ENCODE data around the gene GALNT5. TPM values are rescaled to one million over a fixed set of nuclear protein-coding genes. Genes with fewer than 3 reads are reported as not detected.
"Not testable (repeated sequence)": the region's sequence is repeated elsewhere in the genome, so short reads cannot be mapped to it uniquely, and the experiment has no call there.

GALNT5 gene
- total RNA-seq, 1 donor from 2014 or later, result not detected

DNA sequence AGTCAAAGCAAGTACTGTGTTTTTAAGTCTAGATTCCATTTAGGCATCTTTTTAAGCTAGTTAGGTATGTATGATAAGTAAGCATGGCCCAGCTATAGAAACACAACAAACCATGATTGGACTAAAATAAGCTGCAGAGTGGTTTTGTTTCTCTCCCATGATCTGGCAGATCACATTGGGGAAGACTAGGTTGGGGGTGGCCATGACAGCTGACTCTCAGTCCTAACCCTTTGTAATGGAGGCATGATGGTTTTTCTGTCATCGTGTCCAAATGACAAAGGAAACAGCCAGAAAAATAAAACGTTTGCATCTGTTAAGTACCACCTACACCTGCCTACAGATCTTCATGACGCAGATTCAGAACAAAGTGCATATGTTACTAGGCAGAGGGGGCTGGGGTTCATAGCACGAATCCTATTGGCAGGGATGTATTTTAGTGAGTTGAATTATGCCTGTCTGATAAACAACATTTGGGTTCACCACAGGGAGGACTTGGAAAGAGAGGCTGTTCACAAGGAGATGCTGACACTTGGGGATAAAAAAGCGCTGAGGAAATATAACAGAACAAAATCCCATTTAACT, 33.8 kb upstream of the GALNT5 start:
- Histone ChIP-seq H3K4me3 (no peak overlapping the region), H3K9me3 (ENCODE audit: low read depth) (no peaks in the 10 kb centered on the region), H3K4me2 (no peak overlapping the region), H2AFZ (replicated peaks) (no peak overlapping the region), H3F3A (ENCODE audit: low read depth) (no peaks in the 10 kb centered on the region), H3K79me2 (ENCODE audit: low read depth) (no peaks in the 10 kb centered on the region), H3K27me3 (no peaks in the 10 kb centered on the region), H3K36me3 (no peaks in the 10 kb centered on the region), H4K20me1 (ENCODE audit: low read depth) (no peaks in the 10 kb centered on the region), H3K27ac (no peak overlapping the region), H3K4me1 (no peaks in the 10 kb centered on the region), H3K9ac (no peak overlapping the region)
- no peaks in the 10 kb centered on the region for H3K27me3 Mint-ChIP-seq (ENCODE audit: insufficient read depth, low read depth)
- no peak overlapping the region for H3K4me3 Mint-ChIP-seq
- TF ChIP-seq EZH2 (IDR thresholded peaks at IDR 0.05) (no peak), EZH2phosphoT487 (IDR thresholded peaks at IDR 0.05) (no peak)
- TF ChIP-seq, protein P1, sequence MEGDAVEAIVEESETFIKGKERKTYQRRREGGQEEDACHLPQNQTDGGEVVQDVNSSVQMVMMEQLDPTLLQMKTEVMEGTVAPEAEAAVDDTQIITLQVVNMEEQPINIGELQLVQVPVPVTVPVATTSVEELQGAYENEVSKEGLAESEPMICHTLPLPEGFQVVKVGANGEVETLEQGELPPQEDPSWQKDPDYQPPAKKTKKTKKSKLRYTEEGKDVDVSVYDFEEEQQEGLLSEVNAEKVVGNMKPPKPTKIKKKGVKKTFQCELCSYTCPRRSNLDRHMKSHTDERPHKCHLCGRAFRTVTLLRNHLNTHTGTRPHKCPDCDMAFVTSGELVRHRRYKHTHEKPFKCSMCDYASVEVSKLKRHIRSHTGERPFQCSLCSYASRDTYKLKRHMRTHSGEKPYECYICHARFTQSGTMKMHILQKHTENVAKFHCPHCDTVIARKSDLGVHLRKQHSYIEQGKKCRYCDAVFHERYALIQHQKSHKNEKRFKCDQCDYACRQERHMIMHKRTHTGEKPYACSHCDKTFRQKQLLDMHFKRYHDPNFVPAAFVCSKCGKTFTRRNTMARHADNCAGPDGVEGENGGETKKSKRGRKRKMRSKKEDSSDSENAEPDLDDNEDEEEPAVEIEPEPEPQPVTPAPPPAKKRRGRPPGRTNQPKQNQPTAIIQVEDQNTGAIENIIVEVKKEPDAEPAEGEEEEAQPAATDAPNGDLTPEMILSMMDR (IDR thresholded peaks at IDR 0.05), result no peak
- DNase-seq (ENCODE audit: low spot score), result no peak
- peaks cover 2% of the 10 kb centered on the region for H3K9me3 Mint-ChIP-seq
- no peak overlapping the region for H3K27ac Mint-ChIP-seq
- H3K36me3 Mint-ChIP-seq, result no peaks in the 10 kb centered on the region
- no peaks in the 10 kb centered on the region for H3K4me1 Mint-ChIP-seq

DNA sequence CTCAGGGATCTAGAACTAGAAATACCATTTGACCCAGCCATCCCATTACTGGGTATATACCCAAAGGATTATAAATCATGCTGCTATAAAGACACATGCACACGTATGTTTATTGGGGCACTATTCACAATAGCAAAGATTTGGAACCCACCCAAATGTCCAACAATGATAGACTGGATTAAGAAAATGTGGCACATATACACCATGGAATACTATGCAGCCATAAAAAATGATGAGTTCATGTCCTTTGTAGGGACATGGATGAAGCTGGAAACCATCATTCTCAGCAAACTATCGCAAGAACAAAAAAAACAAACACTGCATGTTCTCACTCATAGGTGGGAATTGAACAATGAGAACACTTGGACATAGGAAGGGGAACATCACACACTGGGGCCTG, 33.1 kb upstream of the GALNT5 start:
- not testable (repeated sequence) for H3K27me3 Mint-ChIP-seq (ENCODE audit: insufficient read depth, low read depth); H4K20me1 ChIP-seq (ENCODE audit: low read depth); H3K36me3 ChIP-seq; H3K4me1 Mint-ChIP-seq; H3K9ac ChIP-seq; H3K4me3 Mint-ChIP-seq; H3K4me1 ChIP-seq; H2AFZ ChIP-seq (replicated peaks); H3K27ac Mint-ChIP-seq; H3K36me3 Mint-ChIP-seq; H3K9me3 ChIP-seq (ENCODE audit: low read depth); H3K4me3 ChIP-seq; DNase-seq (ENCODE audit: low spot score); H3K27me3 ChIP-seq; H3K4me2 ChIP-seq; H3K27ac ChIP-seq; H3F3A ChIP-seq (ENCODE audit: low read depth); H3K79me2 ChIP-seq (ENCODE audit: low read depth); H3K9me3 Mint-ChIP-seq

DNA sequence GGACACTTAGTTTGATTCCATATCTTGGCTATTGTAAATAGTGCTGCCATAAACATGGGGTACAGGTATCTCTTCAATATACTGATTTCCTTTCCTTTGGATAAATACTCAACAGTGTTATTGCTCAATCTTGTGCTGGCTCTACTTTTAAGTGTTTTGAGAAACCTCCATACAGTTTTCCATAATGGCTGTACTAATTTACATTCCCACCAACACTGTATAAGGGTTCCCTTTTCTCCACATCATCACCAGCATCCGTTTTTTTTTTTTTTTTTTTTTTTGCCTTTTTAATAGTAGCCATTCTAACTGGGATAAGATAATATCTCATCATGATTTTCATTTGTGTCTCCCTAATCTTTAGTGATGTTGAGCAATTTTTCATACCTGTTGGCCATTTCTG, 29.9 kb upstream of the GALNT5 start:
- Mint-ChIP-seq H3K9me3 (no peaks in the 10 kb centered on the region), H3K4me3 (no peak overlapping the region), H3K4me1 (no peaks in the 10 kb centered on the region), H3K27me3 (ENCODE audit: insufficient read depth, low read depth) (peaks cover 2% of the 10 kb centered on the region), H3K27ac (no peak overlapping the region), H3K36me3 (no peaks in the 10 kb centered on the region)
- Histone ChIP-seq H2AFZ (replicated peaks) (no peak overlapping the region), H3K9ac (no peak overlapping the region), H3K27me3 (no peaks in the 10 kb centered on the region), H3K4me3 (no peak overlapping the region), H3K9me3 (ENCODE audit: low read depth) (no peaks in the 10 kb centered on the region), H3K79me2 (ENCODE audit: low read depth) (no peaks in the 10 kb centered on the region), H3K4me2 (no peak overlapping the region), H3F3A (ENCODE audit: low read depth) (no peaks in the 10 kb centered on the region), H3K4me1 (no peaks in the 10 kb centered on the region), H4K20me1 (ENCODE audit: low read depth) (no peaks in the 10 kb centered on the region), H3K27ac (no peak overlapping the region), H3K36me3 (no peaks in the 10 kb centered on the region)
- TF ChIP-seq, protein P1 (IDR thresholded peaks at IDR 0.05), result no peak
- TF ChIP-seq EZH2 (IDR thresholded peaks at IDR 0.05), result no peak
- no peak for TF ChIP-seq EZH2phosphoT487 (IDR thresholded peaks at IDR 0.05)
- DNase-seq (ENCODE audit: low spot score), result no peak

DNA sequence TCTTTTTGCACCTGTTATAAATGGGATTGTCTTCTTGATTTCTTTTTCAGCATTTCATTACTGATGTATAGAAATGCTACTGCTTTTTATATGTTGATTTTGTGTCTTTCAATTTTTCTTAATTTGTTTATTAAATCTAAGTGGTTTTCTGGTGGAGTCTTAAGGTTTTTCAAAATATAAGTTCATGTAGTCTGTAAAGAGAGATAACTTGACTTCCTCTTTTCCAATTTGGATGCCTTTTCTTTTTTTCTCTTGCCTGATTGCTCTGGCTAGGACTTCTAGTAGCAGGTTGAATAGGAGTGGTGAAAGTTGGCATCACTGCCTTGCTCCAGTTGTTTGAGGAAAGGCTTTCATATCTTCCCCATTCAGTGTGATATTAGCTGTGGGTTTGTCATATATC, 28.6 kb upstream of the GALNT5 start:
- Mint-ChIP-seq H3K27ac (no peak overlapping the region), H3K9me3 (no peaks in the 10 kb centered on the region), H3K27me3 (ENCODE audit: insufficient read depth, low read depth) (peaks cover 2% of the 10 kb centered on the region), H3K4me1 (no peaks in the 10 kb centered on the region), H3K36me3 (no peaks in the 10 kb centered on the region), H3K4me3 (no peak overlapping the region)
- no peak for TF ChIP-seq EZH2phosphoT487 (IDR thresholded peaks at IDR 0.05)
- TF ChIP-seq, protein P1 (IDR thresholded peaks at IDR 0.05), result no peak
- TF ChIP-seq EZH2 (IDR thresholded peaks at IDR 0.05), result no peak
- Histone ChIP-seq H2AFZ (replicated peaks) (no peak overlapping the region), H3K27me3 (no peaks in the 10 kb centered on the region), H3K79me2 (ENCODE audit: low read depth) (no peaks in the 10 kb centered on the region), H3K4me3 (no peak overlapping the region), H3K4me1 (no peaks in the 10 kb centered on the region), H3K9ac (no peak overlapping the region), H3K36me3 (no peaks in the 10 kb centered on the region), H3K4me2 (no peak overlapping the region), H3K9me3 (ENCODE audit: low read depth) (no peaks in the 10 kb centered on the region), H3F3A (ENCODE audit: low read depth) (no peaks in the 10 kb centered on the region), H4K20me1 (ENCODE audit: low read depth) (no peaks in the 10 kb centered on the region), H3K27ac (no peak overlapping the region)
- DNase-seq (ENCODE audit: low spot score), result no peak
